ENCODE measurements around the gene IL6ST.
"Not testable (repeated sequence)": the region's sequence is repeated elsewhere in the genome, so short reads cannot be mapped to it uniquely, and the experiment has no call there.

Gene IL6ST

DNA sequence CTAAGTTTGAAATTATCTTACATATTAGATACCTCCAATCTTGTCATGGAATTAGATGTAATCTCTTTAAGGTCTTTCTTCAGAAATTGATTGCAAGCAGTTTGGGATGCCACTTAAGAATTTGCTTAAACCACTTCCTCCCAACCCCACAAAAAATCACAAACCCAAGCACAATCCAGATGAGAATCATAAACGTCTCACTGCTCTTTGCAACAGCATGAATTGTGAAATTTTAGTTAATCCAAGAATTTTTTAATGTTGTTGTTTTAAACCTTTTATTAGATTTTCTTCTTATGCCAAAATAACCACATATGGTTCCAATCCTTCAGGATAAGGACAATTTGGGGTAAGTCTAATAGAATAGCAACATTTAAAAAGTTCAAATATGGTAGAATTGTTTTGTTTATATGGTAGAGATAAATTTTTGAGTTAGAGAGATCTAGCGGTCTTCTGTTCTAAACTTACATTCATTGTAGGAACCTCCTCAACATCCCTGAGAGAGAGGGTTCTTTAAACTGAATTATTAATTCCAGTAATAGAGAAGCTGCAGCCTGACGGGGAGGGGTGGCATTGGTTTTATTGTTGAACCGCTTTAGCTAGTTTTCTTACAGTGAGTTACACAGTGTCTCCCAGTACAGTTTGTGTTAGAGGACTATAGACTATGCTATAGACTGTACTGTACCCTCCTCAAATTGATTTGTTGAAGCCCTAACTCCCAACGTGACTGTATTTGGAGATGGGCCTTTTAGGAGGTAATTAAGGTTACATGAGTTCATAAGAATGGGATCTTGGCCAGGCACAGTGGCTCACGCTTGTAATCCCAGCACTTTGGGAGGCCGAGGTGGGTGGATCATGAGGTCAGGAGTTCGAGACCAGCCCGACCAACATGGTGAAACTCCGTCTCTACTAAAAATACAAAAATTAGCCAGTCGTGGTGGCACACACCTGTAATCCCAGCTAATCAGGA lies 24.8 kb upstream of the IL6ST start:
- DNase-seq (no peak), ATAC-seq (ENCODE audit: insufficient read depth, low read depth) (peak; percentile 40; the same call in 1 of the 3 replicates)
- Histone ChIP-seq H3K4me1 (ENCODE audit: insufficient read depth, low read length) (peaks cover 8% of the 10 kb centered on the region; the same call in 1 of the 2 replicates), H3K4me3 (ENCODE audit: low read depth in 1 of 2, low read length in 2 of 2) (no peak overlapping the region), H3K9ac (ENCODE audit: low read depth, low read length) (no peak overlapping the region), H3K36me3 (ENCODE audit: insufficient read depth, low read length) (no peaks in the 10 kb centered on the region), H3K79me2 (ENCODE audit: insufficient read depth, low read length) (no peaks in the 10 kb centered on the region), H3K4me2 (ENCODE audit: insufficient read depth, low read length) (no peak overlapping the region), H2AFZ (ENCODE audit: low read depth, low read length) (no peak overlapping the region), H3K9me3 (ENCODE audit: insufficient read depth, low read length, severe bottlenecking) (no peaks in the 10 kb centered on the region), H4K20me1 (ENCODE audit: insufficient read depth, low read length) (no peaks in the 10 kb centered on the region), H3K27ac (ENCODE audit: low read length) (no peak overlapping the region), H3K27me3 (ENCODE audit: insufficient read depth, low read length, poor library complexity) (no peaks in the 10 kb centered on the region)
- TF ChIP-seq, protein P1, sequence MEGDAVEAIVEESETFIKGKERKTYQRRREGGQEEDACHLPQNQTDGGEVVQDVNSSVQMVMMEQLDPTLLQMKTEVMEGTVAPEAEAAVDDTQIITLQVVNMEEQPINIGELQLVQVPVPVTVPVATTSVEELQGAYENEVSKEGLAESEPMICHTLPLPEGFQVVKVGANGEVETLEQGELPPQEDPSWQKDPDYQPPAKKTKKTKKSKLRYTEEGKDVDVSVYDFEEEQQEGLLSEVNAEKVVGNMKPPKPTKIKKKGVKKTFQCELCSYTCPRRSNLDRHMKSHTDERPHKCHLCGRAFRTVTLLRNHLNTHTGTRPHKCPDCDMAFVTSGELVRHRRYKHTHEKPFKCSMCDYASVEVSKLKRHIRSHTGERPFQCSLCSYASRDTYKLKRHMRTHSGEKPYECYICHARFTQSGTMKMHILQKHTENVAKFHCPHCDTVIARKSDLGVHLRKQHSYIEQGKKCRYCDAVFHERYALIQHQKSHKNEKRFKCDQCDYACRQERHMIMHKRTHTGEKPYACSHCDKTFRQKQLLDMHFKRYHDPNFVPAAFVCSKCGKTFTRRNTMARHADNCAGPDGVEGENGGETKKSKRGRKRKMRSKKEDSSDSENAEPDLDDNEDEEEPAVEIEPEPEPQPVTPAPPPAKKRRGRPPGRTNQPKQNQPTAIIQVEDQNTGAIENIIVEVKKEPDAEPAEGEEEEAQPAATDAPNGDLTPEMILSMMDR (IDR thresholded peaks at IDR 0.05; ENCODE audit: borderline replicate concordance, extremely low read depth, low read length, poor library complexity, severe bottlenecking) = no peak
- TF ChIP-seq EZH2 (IDR thresholded peaks at IDR 0.05; ENCODE audit: borderline replicate concordance, low read depth, low read length, severe bottlenecking) = no peak

DNA sequence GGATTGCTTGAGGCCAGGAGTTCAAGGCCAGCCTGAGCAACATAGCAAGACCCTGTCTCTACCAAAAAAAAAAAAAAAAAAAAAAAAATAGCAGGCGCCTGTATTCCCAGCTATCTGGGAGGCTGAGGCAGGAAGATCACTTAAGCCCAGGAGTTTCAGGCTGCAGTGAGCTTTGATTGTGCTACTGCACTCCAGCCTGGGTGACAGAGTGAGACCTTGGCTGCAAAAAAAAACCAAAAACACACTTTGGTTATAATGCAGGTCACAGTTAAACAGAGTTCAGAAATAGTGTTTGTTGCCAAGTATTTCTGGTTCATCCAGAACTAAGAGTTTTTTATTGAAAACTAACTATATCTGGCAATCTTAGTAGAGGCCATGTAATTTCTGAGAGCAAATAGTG lies 24.1 kb upstream of the IL6ST start:
- ATAC-seq (ENCODE audit: insufficient read depth, low read depth) (no peak), DNase-seq (no peak)
- no peak for TF ChIP-seq EZH2 (IDR thresholded peaks at IDR 0.05; ENCODE audit: borderline replicate concordance, low read depth, low read length, severe bottlenecking)
- TF ChIP-seq, protein P1 (IDR thresholded peaks at IDR 0.05; ENCODE audit: borderline replicate concordance, extremely low read depth, low read length, poor library complexity, severe bottlenecking) = no peak
- Histone ChIP-seq H3K36me3 (ENCODE audit: insufficient read depth, low read length) (no peaks in the 10 kb centered on the region), H3K27me3 (ENCODE audit: insufficient read depth, low read length, poor library complexity) (no peaks in the 10 kb centered on the region), H3K9ac (ENCODE audit: low read depth, low read length) (no peak overlapping the region), H3K4me3 (ENCODE audit: low read depth in 1 of 2, low read length in 2 of 2) (no peak overlapping the region), H3K4me2 (ENCODE audit: insufficient read depth, low read length) (no peak overlapping the region), H2AFZ (ENCODE audit: low read depth, low read length) (no peak overlapping the region), H3K27ac (ENCODE audit: low read length) (no peak overlapping the region), H4K20me1 (ENCODE audit: insufficient read depth, low read length) (no peaks in the 10 kb centered on the region), H3K4me1 (ENCODE audit: insufficient read depth, low read length) (peaks cover 8% of the 10 kb centered on the region; the same call in 1 of the 2 replicates), H3K9me3 (ENCODE audit: insufficient read depth, low read length, severe bottlenecking) (no peaks in the 10 kb centered on the region), H3K79me2 (ENCODE audit: insufficient read depth, low read length) (no peaks in the 10 kb centered on the region)

DNA sequence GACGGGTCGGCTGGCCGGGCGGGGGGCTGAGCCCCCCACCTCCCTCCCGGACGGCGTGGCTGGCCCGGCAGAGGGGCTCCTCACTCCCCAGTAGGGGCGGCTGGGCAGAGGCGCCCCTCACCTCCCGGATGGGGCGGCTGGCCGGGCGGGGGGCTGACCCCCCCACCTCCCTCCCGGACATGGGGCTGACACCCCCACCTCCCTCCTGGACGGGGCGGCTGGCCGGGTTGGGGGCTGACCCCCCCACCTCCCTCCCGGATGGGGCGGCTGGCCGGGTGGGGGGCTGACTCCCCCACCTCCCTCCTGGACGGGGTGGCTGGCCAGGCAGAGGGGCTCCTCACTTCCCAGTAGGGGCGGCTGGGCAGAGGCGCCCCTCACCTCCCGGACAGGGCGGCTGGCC lies 19.9 kb upstream of the IL6ST start:
- H3K9ac ChIP-seq (ENCODE audit: low read depth, low read length); H3K9me3 ChIP-seq (ENCODE audit: insufficient read depth, low read length, severe bottlenecking); H4K20me1 ChIP-seq (ENCODE audit: insufficient read depth, low read length); H2AFZ ChIP-seq (ENCODE audit: low read depth, low read length); H3K4me3 ChIP-seq (ENCODE audit: low read depth in 1 of 2, low read length in 2 of 2); H3K79me2 ChIP-seq (ENCODE audit: insufficient read depth, low read length); H3K27me3 ChIP-seq (ENCODE audit: insufficient read depth, low read length, poor library complexity); H3K27ac ChIP-seq (ENCODE audit: low read length); DNase-seq; H3K4me2 ChIP-seq (ENCODE audit: insufficient read depth, low read length); ATAC-seq (ENCODE audit: insufficient read depth, low read depth); H3K36me3 ChIP-seq (ENCODE audit: insufficient read depth, low read length): not testable (repeated sequence)
- H3K4me1 ChIP-seq (ENCODE audit: insufficient read depth, low read length) = peaks cover 14% of the 10 kb centered on the region

DNA sequence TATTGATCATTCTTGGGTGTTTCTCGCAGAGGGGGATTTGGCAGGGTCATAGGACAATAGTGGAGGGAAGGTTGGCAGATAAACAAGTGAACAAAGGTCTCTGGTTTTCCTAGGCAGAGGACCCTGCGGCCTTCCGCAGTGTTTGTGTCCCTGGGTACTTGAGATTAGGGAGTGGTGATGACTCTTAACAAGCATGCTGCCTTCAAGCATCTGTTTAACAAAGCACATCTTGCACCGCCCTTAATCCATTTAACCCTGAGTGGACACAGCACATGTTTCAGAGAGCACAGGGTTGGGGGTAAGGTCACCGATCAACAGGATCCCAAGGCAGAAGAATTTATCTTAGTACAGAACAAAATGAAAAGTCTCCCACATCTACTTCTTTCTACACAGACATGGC lies 19.2 kb upstream of the IL6ST start:
- H3K36me3 ChIP-seq (ENCODE audit: insufficient read depth, low read length); H3K9ac ChIP-seq (ENCODE audit: low read depth, low read length); H3K4me3 ChIP-seq (ENCODE audit: low read depth in 1 of 2, low read length in 2 of 2); H4K20me1 ChIP-seq (ENCODE audit: insufficient read depth, low read length); H3K27ac ChIP-seq (ENCODE audit: low read length); H3K9me3 ChIP-seq (ENCODE audit: insufficient read depth, low read length, severe bottlenecking); H3K4me2 ChIP-seq (ENCODE audit: insufficient read depth, low read length); H3K27me3 ChIP-seq (ENCODE audit: insufficient read depth, low read length, poor library complexity); H3K4me1 ChIP-seq (ENCODE audit: insufficient read depth, low read length); DNase-seq; H2AFZ ChIP-seq (ENCODE audit: low read depth, low read length); H3K79me2 ChIP-seq (ENCODE audit: insufficient read depth, low read length); ATAC-seq (ENCODE audit: insufficient read depth, low read depth): not testable (repeated sequence)
